GM18511 (cell line): ENCODE results near the gene TSHZ2.

Source experiments
- ATAC-seq: cut with Tn5 transposase; IDR thresholded peaks from one replicate; pipeline ENCODE4 v1.9.1; 2021; ENCODE audit warnings: mild to moderate bottlenecking, moderate library complexity; ENCODE audit not compliant: unreplicated experiment

Gene TSHZ2

DNA sequence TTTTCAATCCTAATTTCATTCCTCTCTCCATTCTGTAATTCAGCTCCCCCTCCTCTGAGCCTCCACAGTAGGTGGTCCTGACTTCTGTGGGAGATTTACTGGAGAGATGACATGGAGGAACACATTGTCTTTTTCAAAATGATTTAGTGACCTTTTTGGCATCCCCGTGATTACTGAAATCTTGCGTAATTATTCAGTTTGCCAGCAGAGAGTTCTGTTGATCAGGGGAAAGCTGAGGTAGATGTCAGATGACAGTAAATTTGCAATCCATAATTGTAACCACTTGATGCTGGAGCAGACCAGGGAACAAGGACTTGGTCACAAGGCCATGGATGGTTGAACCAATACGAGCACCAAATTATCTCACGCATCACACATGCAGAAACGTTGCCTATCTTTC lies 302.2 kb downstream of the TSHZ2 start:
- ATAC-seq, result no peak

- ATAC-seq, result no peak
Measured at GRCh38 chr20:53274807-53275206, 302.6 kb downstream of the TSHZ2 start.

- ATAC-seq, result no peak
Measured at GRCh38 chr20:53276143-53276542, 304.0 kb downstream of the TSHZ2 start.

DNA sequence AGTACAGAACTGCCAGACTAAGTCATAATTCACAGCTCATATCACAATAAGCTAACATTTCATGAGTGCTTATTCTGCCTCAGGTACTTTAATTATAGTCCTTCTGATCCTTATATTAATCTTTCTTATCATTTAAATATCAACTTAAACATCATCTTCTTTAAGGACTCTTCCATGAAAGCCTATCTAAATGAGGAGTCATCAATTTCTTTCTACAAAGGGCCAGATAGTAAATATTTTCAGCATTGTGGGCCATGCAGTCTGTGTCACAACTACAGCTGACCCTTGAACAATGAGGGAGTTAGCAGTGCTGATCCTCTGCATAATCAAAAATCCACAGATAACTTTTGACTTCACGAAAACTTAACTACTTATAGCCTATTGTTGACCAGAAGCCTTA lies 306.4 kb downstream of the TSHZ2 start:
- no peak for ATAC-seq

GRCh38 chr20:53279735-53280134 lies 307.6 kb downstream of the TSHZ2 start:
- no peak for ATAC-seq

DNA sequence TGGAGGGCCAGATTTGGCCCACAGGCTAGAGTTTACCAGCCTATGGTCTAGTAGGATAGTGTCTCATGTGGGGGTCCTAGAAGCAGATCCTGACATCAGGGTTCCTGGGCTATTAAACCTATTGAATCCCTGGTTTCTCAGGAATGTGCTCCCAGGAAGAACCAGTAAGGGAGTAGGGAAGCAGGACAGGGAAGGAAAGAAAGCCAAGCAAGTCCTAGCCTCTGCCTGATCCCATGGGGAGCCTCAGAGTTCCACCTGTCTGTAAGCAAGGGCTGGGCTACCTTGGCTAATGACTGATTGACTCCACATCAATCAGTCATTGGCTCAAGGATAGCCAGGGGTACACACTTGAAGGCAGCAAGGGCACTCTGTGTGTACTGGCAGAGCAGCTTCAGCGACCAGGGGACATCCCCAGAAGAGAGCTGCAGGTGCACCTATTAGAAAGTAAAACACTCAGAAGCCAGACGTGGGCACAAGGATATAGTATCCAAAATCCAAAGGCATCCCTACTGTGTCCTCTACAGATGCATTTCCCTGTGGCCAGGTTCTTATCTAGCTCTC lies 309.5 kb downstream of the TSHZ2 start:
- no peak for ATAC-seq

DNA sequence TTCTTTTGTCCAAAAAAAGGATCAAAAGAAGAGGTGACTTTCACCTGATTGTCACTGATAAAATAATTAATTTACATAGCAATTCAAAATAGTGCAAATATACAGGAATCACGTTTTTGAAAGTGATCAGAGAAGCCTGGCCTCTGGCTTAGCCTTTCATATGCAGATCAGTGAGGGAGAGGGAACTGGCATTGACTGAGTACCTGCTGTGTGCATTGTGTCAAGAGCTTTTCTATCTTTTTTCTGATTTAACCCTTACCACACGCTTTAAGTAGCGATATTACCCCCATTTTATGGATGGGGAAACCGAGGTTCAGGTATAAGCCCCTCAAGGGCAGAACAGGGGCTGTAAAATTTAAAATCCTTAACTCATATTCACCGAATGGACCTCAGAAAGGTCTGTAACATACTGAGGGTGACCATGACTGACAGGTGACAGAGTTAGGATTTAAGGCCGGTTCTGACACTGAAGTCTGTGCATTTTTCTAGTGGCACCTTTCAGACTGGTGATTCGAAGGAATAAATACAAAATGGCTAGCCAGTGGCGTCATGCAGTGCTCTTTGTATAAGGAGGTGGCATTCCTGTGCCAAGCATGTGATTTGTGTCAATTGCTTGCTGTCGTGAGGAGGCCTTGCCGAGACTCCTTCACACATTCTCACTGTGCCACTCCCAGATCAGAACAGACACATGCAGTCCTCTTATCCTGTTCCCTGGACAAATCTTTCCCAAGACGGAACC lies 310.2 kb downstream of the TSHZ2 start:
- no peak for ATAC-seq

DNA sequence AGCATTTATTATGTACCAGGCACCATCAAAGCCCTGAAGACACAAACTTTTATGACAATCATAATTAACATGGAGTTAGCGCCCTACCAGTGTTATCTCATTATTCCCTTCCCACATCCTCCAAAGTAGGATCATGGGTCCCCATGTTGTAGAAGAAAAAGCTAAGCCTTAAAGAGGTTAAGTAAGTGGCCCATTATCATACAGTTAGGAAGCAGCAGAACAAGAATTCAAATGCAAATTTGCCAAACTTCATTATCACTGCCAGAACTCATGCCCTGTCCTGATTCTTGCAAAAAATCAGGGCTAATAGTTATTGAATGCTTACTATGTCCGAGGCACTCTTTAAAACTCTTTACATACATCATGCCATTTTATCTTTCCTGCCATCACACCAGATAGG lies 310.9 kb downstream of the TSHZ2 start:
- no peak for ATAC-seq

GRCh38 chr20:53283597-53283996 lies 311.4 kb downstream of the TSHZ2 start:
- ATAC-seq, result no peak

GRCh38 chr20:53284256-53284655 lies 312.1 kb downstream of the TSHZ2 start:
- ATAC-seq, result no peak

GRCh38 chr20:53284696-53285095 lies 312.5 kb downstream of the TSHZ2 start:
- ATAC-seq, result no peak

DNA sequence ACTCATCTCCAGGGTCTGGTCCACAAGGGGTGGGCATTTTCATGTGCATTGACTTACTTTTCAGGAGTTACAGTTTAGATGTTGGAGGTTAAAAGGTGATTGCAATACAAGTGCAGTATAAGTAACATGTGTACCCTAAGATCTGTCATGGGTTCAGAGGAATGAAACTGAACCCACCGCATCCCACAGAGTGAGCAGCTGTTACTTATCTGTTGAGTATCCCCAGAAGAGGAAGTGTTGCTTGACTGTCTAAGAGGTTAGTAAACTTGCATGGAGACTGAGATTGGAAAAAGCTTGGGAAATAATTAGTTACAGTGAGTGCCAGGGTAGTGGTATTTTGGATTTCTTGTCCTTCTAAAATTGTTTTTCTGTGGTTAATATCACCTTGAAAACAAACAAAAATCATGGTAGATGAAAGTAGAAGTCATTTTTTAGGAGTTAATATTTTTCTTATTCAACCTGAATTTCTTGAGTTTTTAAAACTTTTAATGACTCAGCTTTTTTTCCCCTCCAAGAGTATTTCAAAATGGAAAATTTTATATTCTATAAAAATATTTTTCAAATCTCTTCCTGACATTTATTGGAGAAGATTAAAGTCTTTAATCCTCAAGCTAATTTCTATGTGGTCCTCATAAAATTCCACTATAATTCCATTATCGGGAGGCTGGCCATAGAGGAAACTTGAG lies 315.3 kb downstream of the TSHZ2 start:
- ATAC-seq, result no peak

- no peak for ATAC-seq
Measured at GRCh38 chr20:53291548-53291947, 319.4 kb downstream of the TSHZ2 start.

GRCh38 chr20:53292347-53292746 lies 320.2 kb downstream of the TSHZ2 start:
- no peak for ATAC-seq

- no peak for ATAC-seq
Measured at GRCh38 chr20:53294804-53295203, 322.6 kb downstream of the TSHZ2 start.

DNA sequence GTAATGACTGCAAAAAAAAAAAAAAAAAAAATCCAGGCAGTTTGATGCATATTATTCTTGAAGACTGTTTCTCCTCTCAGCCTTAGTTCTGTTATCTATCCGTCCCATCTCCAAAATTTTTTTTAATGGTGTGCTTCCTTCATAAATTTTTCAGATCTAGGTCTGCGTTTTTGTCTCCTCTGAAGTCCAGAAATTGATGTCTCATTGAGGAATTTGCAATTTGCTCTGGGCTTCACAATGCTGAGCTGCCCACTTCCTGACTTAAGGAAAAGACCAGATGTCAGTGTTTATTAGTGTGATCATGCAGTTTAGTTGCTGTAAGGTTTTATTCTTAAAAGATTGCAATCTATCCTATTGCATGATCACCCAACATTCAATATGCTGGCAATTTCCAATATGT lies 323.9 kb downstream of the TSHZ2 start:
- no peak for ATAC-seq

DNA sequence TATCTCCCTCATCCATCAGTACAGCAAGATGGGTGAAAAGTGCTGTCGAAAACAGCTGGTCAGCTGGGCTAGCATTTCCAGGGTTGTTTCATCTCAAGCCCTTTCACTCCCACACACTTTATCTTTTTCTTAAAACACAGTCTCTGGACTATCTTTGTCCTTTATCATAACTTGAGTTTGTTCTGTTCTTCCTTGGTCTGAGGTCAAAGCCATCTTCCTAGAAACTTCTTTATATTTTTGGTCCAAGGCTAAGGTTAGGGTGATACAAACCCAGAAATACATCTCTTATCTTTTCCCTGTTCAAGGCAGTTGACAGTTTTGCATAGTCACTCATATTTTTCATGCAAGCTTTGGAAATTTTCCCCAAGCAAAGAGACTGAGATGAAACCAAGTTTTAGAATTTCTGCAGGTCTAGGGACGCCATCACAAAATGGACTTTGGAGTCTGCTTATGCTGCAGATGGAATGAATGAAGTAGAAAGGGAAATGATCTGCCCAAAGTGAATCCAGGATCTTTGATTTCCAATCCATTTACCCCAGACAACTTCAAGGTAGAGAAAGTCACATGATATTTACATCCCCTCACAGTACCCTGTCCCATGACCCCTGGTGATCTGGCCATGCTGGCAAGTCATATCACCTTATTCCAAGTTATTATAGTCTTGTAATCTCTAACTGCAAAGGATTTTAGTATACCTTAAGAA lies 324.4 kb downstream of the TSHZ2 start:
- no peak for ATAC-seq

- no peak for ATAC-seq
Measured at GRCh38 chr20:53297154-53297529, 325.0 kb downstream of the TSHZ2 start.

GRCh38 chr20:53298260-53298659 lies 326.1 kb downstream of the TSHZ2 start:
- no peak for ATAC-seq

DNA sequence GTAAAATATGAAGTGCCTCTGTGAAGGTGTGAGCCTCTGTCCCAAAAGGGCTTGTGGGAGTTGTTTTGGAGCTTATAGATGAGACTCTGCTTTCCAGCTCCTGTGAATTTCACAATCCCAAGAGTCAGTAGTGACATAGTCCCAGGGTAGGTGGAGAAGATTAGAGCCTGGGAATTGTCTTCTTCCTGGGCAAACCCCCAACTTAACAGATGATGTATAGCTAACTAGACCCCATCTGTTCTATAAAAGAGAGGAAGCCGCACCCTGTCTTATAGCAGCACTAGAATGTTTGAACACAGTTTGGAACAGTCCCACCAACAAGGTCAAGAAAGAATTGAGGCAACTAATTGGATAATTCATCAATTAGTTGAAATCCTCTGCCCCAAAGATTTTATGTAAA lies 326.8 kb downstream of the TSHZ2 start:
- ATAC-seq, result no peak

GRCh38 chr20:53299831-53300230 lies 327.7 kb downstream of the TSHZ2 start:
- no peak for ATAC-seq

DNA sequence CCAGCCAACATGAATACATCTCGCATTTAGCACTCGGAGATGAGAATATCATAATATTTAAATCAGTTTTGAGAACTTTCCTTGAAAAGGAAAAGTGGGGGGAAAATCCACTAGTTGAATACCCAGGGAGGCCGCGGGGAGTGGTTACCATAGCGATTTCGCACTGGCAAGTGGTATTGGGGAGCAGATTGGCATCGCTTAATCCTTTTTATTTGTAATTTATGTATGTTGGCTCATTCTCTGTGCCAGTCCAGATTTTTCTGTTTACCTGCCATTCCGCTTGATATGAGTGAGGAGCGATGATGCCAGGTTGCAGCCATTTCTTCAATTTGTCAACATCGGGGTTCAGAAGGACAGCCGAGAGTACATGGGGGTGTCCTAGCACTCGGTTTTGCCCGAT lies 329.7 kb downstream of the TSHZ2 start:
- no peak for ATAC-seq
